Renal cortical epithelial cell (primary cell): Measurements from ENCODE around the gene ANKRD11. TPM values are rescaled to one million over a fixed set of nuclear protein-coding genes. Genes with fewer than 3 reads are reported as not detected.
"Not testable (repeated sequence)": the region's sequence is repeated elsewhere in the genome, so short reads cannot be mapped to it uniquely, and the experiment has no call there.

ENCODE experiments used
- DNase-seq: peaks from one replicate; pipeline ENCODE4 v3.0.0-alpha.2; 2011; ENCODE audit warnings: low read depth
- total RNA-seq: library from RNA; depleted of rRNA; stranded (reverse); fragments of >200 nt; gene quantifications from 2 replicates; pipeline ENCODE4 v1.2.3, GENCODE V29; 2014

ANKRD11 gene
- total RNA-seq, 1 donor from 2014 or later, result 96.9 TPM

DNA sequence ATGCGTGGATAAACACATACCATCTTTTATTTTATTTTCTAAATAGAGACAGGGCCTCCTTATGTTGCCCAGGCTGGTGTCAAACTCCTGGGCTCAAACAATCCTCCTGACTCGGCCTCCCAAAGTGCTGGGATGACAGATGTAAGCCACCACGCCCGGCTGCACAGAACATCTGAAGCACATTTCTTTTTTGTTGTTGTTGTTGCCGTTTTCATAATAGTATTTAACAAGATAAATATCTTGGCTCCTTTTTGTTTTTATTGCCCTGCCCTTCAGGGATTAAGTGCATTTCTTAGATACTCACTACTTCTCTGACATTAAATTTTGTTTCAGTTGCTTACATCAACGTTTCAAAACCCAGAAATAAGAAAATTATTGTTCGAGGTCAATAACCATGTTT lies 37.4 kb downstream of the ANKRD11 start:
- DNase-seq, result no peak

GRCh38 chr16:89452241-89452640 lies 38.1 kb downstream of the ANKRD11 start:
- no peak for DNase-seq

- DNase-seq, result no peak
Measured at GRCh38 chr16:89450537-89450936, 39.8 kb downstream of the ANKRD11 start.

DNA sequence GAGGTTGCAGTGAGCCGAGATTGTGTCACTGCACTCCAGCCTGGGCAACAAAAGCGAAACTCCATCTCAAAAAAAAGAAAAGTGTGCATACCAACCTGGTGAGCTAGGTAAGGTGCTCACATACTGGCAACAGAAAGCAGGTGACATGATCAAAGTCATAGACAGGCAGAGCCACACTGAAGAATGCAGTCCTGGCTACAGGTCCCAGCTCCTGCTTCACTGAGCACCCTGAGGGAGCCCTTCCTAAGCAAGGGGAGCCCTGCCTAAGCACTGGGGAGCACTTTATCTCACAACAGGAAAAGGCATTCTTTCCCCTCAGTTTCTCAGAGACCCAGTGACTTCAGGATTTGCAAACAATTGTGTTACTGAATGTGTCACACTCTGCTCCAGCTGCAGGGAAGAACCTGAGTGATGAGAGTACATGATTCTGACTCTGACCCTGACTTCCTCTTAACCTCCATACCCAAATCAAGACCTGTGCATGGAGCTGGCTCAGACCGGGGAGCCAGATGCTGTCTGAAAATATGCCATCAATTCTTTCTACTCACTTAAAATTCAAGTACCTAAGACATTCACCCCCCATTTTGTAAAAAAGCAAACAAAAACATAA lies 40.5 kb downstream of the ANKRD11 start:
- peak; percentile 29 for DNase-seq

- no peak for DNase-seq
Measured at GRCh38 chr16:89448656-89449055, 41.7 kb downstream of the ANKRD11 start.

DNA sequence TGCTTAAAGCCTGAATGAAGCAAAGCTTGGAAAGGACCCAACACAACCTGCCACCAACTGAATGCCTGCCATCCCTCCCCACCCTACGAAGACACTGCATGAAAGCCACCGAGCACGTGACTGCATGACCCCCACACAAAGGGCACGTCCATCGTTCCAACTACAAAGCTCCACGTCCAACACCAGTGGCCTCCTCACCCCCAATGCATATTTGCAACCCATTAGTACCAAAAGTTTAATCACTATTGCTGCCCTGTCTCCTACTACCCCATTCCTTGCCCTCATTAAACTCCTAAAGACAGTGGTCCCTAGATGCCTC lies 43.4 kb downstream of the ANKRD11 start:
- DNase-seq, result no peak

GRCh38 chr16:89446136-89446974 lies 44.0 kb downstream of the ANKRD11 start:
- DNase-seq, result no peak

GRCh38 chr16:89445166-89445565 lies 45.2 kb downstream of the ANKRD11 start:
- DNase-seq, result no peak

GRCh38 chr16:89444728-89445127 lies 45.6 kb downstream of the ANKRD11 start:
- no peak for DNase-seq

GRCh38 chr16:89444151-89444723 lies 46.1 kb downstream of the ANKRD11 start:
- no peak for DNase-seq

GRCh38 chr16:89443727-89444084 lies 46.7 kb downstream of the ANKRD11 start:
- no peak for DNase-seq

GRCh38 chr16:89442990-89443726 lies 47.2 kb downstream of the ANKRD11 start:
- peak; percentile 85 for DNase-seq

- peak; percentile 25 for DNase-seq
Measured at GRCh38 chr16:89442588-89442987, 47.8 kb downstream of the ANKRD11 start.

DNA sequence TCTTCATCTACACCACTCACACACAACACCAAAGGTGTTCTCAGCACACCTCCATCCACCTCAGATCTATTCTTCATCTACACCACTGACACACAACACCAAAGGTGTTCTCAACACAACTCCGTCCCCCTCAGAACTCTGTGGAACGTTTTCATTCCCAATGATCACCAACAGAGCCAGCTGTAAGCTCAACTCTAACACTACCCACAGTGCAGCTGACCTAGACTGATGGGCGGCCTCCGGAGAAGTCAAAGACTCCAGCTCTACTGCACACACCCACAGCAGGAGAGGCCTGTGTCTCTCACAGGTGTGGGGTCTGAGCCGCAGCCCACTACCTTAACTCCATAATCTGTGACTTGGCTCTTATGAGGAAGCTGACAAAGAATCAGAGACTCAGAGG lies 50.7 kb downstream of the ANKRD11 start:
- DNase-seq, result no peak

DNA sequence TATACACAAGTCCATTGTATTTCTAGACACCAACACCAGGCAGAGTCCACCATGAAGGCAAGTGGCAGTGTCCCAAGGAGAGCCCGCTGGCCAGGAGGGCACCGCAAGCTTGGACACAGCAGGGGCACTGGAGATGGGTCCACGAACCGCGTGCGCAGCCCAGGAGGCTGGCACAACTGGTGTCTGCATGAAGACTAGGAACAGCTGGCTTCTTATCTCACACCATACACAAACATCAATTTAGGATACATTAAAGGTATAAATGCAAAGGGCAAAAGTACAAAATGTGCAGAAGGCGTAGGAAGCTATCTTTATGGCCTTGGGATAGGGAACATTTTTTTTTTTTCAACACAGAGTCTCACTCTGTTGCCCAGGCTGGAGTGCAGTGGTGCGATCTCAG lies 52.4 kb downstream of the ANKRD11 start:
- DNase-seq, result no peak

- no peak for DNase-seq
Measured at GRCh38 chr16:89437251-89437987, 52.9 kb downstream of the ANKRD11 start.

DNA sequence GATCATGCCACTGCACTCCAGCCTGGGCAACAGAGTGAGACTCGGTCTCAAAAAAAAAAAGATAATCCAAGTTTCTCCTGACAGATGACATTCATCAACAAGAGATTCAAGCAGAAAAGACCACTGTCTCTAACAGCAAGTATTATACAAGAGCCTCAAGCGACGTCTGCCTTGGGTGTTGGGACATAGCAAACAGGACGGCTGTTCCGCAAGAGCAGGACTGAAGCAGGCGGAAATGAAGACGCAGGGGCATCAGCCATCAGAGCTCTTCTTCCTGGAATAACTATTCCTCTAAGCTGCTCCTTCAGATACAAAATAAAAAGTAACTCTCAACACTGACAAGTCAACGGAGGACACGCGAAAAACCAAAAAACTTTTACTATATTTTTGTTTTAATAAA lies 54.0 kb downstream of the ANKRD11 start:
- DNase-seq, result no peak

- not testable (repeated sequence) for DNase-seq
Measured at GRCh38 chr16:89435059-89435458, 55.3 kb downstream of the ANKRD11 start.

DNA sequence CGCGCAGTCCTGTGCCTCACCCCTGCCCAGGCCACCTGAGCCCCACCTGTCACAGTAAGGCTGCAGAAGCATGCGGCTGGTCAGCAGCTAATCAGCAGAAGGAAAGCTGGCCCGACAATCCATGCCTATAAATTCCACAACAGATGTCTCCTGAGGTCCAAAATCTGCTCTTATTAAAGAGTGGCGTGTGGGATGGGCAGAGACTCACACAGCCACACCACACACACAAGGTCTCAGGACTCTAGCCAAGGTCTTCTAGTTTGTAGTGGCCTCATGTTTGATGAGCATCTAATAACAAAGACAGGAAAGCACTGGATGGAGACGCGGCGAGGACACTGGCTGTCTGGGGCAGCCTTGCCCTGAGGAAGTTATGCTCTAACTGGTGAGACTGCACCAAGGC lies 55.9 kb downstream of the ANKRD11 start:
- no peak for DNase-seq

- DNase-seq, result not testable (repeated sequence)
Measured at GRCh38 chr16:89433363-89433984, 56.9 kb downstream of the ANKRD11 start.

DNA sequence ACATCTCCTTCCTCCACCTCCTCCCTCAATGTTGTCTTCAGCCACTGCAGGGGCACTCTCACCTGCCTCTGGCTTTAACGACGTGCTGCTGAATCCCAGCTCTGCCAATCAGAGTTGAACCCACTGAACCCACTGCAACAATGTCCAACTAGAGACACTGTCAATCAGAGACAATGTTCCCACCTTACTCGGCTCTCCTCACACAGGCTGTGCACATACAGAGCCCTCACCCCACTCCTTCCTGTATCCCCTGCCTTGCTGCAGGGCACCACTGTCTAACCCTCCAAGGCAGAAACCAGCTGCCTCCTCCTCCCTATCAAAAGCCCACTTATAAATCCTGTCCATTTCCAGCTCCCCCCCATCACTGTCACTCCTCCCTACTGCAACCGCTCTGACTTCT lies 58.7 kb downstream of the ANKRD11 start:
- DNase-seq, result no peak
